ES-I3 (cell line): ENCODE results near the gene MIB1.
"Not testable (repeated sequence)": the region's sequence is repeated elsewhere in the genome, so short reads cannot be mapped to it uniquely, and the experiment has no call there.

Source experiments
- H3K36me3 ChIP-seq: 2 replicates; pipeline ENCODE4 v1.6.1; 2013; ENCODE audit warnings: mild to moderate bottlenecking, low read length, control low read depth, moderate library complexity; ENCODE audit not compliant: insufficient read depth
- H3K4me1 ChIP-seq: 2 replicates; pipeline ENCODE4 v1.6.1; 2013; ENCODE audit warnings: mild to moderate bottlenecking, control low read depth, low read length; ENCODE audit not compliant: insufficient read depth
- H3K9ac ChIP-seq: 2 replicates; pipeline ENCODE4 v1.6.1; 2013; ENCODE audit warnings: low read depth, mild to moderate bottlenecking, low read length, moderate library complexity
- H3K9me3 ChIP-seq: 2 replicates; pipeline ENCODE4 v1.6.1; 2013; ENCODE audit warnings: mild to moderate bottlenecking, low read length, moderate library complexity; ENCODE audit not compliant: control insufficient read depth, insufficient read depth

Gene MIB1

GRCh38 chr18:21735452-21736015, 5.1 kb upstream of the MIB1 start:
- Histone ChIP-seq H3K36me3 (no peaks in the 10 kb centered on the region), H3K4me1 (peaks cover 6% of the 10 kb centered on the region; the same call in 1 of the 2 replicates), H3K9ac (no peak overlapping the region), H3K9me3 (no peaks in the 10 kb centered on the region)

- H3K4me1 ChIP-seq, H3K36me3 ChIP-seq, H3K9ac ChIP-seq, H3K9me3 ChIP-seq: not testable (repeated sequence)
Observed at GRCh38 chr18:21736926-21737325, 3.7 kb upstream of the MIB1 start.

GRCh38 chr18:21739604-21740537, 721 bp upstream of the MIB1 start:
- Histone ChIP-seq H3K9me3 (no peaks in the 10 kb centered on the region), H3K36me3 (no peaks in the 10 kb centered on the region), H3K9ac (peak overlapping the region; percentile 36; the same call in 1 of the 2 replicates), H3K4me1 (peaks cover 6% of the 10 kb centered on the region)

GRCh38 chr18:21741312-21741561, 645 bp downstream of the MIB1 start:
- Histone ChIP-seq H3K36me3 (no peaks in the 10 kb centered on the region), H3K9ac (peak overlapping the region; percentile 97), H3K4me1 (no peaks in the 10 kb centered on the region; the same call in 1 of the 2 replicates), H3K9me3 (no peaks in the 10 kb centered on the region)

GRCh38 chr18:21741562-21742314, 1.1 kb downstream of the MIB1 start:
- peak overlapping the region; percentile 97 for H3K9ac ChIP-seq
- H3K9me3 ChIP-seq, result no peaks in the 10 kb centered on the region
- no peaks in the 10 kb centered on the region; the same call in 1 of the 2 replicates for H3K4me1 ChIP-seq
- H3K36me3 ChIP-seq, result no peaks in the 10 kb centered on the region

GRCh38 chr18:21742315-21742687, 1.7 kb downstream of the MIB1 start:
- H3K9me3 ChIP-seq, result no peaks in the 10 kb centered on the region
- peak overlapping the region; percentile 97; the same call in 1 of the 2 replicates for H3K9ac ChIP-seq
- H3K4me1 ChIP-seq, result peaks cover 4% of the 10 kb centered on the region
- no peaks in the 10 kb centered on the region for H3K36me3 ChIP-seq

GRCh38 chr18:21743166-21743832, 2.7 kb downstream of the MIB1 start:
- no peak overlapping the region; the same call in 1 of the 2 replicates for H3K9ac ChIP-seq
- H3K4me1 ChIP-seq, result peaks cover 10% of the 10 kb centered on the region
- H3K36me3 ChIP-seq, result no peaks in the 10 kb centered on the region
- no peaks in the 10 kb centered on the region for H3K9me3 ChIP-seq

GRCh38 chr18:21745231-21745630, 4.6 kb downstream of the MIB1 start:
- Histone ChIP-seq H3K4me1 (peaks cover 10% of the 10 kb centered on the region), H3K36me3 (no peaks in the 10 kb centered on the region), H3K9ac (no peak overlapping the region)

GRCh38 chr18:21747268-21747667, 6.7 kb downstream of the MIB1 start:
- Histone ChIP-seq H3K9me3 (no peaks in the 10 kb centered on the region), H3K9ac (no peak overlapping the region), H3K36me3 (no peaks in the 10 kb centered on the region), H3K4me1 (peaks cover 10% of the 10 kb centered on the region)

More at GRCh38 chr18:21745231-21745630, 4.6 kb downstream of the MIB1 start:
- H3K9me3 ChIP-seq, result no peaks in the 10 kb centered on the region

- no peaks in the 10 kb centered on the region for H3K9me3 ChIP-seq
- no peak overlapping the region for H3K9ac ChIP-seq
- H3K36me3 ChIP-seq, result no peaks in the 10 kb centered on the region
- H3K4me1 ChIP-seq, result peaks cover 10% of the 10 kb centered on the region
Observed at GRCh38 chr18:21747764-21748693, 7.4 kb downstream of the MIB1 start.

- Histone ChIP-seq H3K9me3 (no peaks in the 10 kb centered on the region), H3K9ac (no peak overlapping the region), H3K4me1 (peaks cover 12% of the 10 kb centered on the region; the same call in 1 of the 2 replicates), H3K36me3 (no peaks in the 10 kb centered on the region)
Observed at GRCh38 chr18:21757833-21758232, 17.2 kb downstream of the MIB1 start.

GRCh38 chr18:21759836-21760235, 19.2 kb downstream of the MIB1 start:
- H3K9ac ChIP-seq, result no peak overlapping the region
- H3K4me1 ChIP-seq, result peaks cover 19% of the 10 kb centered on the region
- H3K9me3 ChIP-seq, result no peaks in the 10 kb centered on the region
- no peaks in the 10 kb centered on the region for H3K36me3 ChIP-seq

GRCh38 chr18:21760321-21760720, 19.7 kb downstream of the MIB1 start:
- H3K9ac ChIP-seq, result no peak overlapping the region
- no peaks in the 10 kb centered on the region for H3K36me3 ChIP-seq
- peaks cover 19% of the 10 kb centered on the region for H3K4me1 ChIP-seq
- H3K9me3 ChIP-seq, result no peaks in the 10 kb centered on the region
